Vagina (tissue), 2 donors: Measurements from ENCODE around the gene TTC7B.

Experiments used
- POLR2A ChIP-seq, 2 donors: fragments of 450-650 bp; IDR thresholded peaks; one replicate each; pipeline ENCODE4 v1.6.1; 2017; ENCODE audit warnings: antibody characterized with exemption in 2 of 2, mild to moderate bottlenecking in 2 of 2, moderate library complexity in 2 of 2
- TF ChIP-seq, protein P1 (sequence below), 3 experiments: fragments of 450-650 bp in 2 of 3; fragments of 200-600 bp in 1 of 3; sonication (generic) in 1 of 3; IDR thresholded peaks; one replicate each; pipeline ENCODE4 v1.5.1; 2017 to 2019; ENCODE audit warnings: antibody characterized with exemption in 3 of 3, mild to moderate bottlenecking in 2 of 3, moderate library complexity in 2 of 3

DNA sequence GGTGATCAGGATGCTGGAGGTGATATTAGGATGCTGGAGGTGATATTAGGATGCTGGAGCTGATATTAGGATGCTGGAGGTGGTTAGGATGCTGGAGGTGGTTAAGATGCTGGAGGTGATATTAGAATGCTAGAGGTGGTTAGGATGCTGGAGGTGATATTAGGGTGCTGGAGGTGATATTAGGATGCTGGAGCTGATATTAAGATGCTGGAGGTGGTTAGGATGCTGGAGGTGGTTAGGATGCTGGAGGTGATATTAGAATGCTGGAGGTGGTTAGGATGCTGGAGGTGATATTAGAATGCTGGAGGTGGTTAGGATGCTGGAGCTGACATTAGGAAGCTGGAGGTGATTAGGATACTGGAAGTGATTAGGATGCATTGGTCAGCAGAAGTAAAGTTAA, 318.0 kb downstream of the TTC7B start:
- TF ChIP-seq, protein P1, sequence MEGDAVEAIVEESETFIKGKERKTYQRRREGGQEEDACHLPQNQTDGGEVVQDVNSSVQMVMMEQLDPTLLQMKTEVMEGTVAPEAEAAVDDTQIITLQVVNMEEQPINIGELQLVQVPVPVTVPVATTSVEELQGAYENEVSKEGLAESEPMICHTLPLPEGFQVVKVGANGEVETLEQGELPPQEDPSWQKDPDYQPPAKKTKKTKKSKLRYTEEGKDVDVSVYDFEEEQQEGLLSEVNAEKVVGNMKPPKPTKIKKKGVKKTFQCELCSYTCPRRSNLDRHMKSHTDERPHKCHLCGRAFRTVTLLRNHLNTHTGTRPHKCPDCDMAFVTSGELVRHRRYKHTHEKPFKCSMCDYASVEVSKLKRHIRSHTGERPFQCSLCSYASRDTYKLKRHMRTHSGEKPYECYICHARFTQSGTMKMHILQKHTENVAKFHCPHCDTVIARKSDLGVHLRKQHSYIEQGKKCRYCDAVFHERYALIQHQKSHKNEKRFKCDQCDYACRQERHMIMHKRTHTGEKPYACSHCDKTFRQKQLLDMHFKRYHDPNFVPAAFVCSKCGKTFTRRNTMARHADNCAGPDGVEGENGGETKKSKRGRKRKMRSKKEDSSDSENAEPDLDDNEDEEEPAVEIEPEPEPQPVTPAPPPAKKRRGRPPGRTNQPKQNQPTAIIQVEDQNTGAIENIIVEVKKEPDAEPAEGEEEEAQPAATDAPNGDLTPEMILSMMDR (IDR thresholded peaks at IDR 0.05): no peak
- TF ChIP-seq POLR2A (IDR thresholded peaks at IDR 0.05): no peak
